ENCODE measurements around the gene FBXO30. TPM values are rescaled to one million over a fixed set of nuclear protein-coding genes. Genes with fewer than 3 reads are reported as not detected.

Gene FBXO30
- total and polyA plus RNA-seq, 9 of the 15 experiments (the other 6 are each of a cell fraction or from before 2014, with no cell fraction given), result 3.6 to 12.8 (median 7.1) TPM

- intact Hi-C loops (cut with micrococcal nuclease) (loop anchor here (10.0 kb wide), 2 partner anchors 885 to 1275 kb away; no protein-coding TSS in a partner anchor), in situ Hi-C loops (cut with MboI) (no loop called here)
- Histone ChIP-seq H3K4me2 (ENCODE audit: insufficient read depth, low read length) (no peak overlapping the region), H2AFZ (ENCODE audit: low read depth, low read length) (no peak overlapping the region), H3K79me2 (ENCODE audit: control insufficient read depth, insufficient read depth, low read length) (peaks cover 10% of the 10 kb centered on the region), H3K36me3 (ENCODE audit: control insufficient read depth, insufficient read depth, low read length) (no peaks in the 10 kb centered on the region), H3K4me3 (no peak overlapping the region), H3K4me1 (replicated peaks in 1 of 2; ENCODE audit: control insufficient read depth in 2 of 2, insufficient read depth in 2 of 2, low read length in 2 of 2) (peaks cover 6 to 12% of the 10 kb centered on the region in 2 experiments), H3K27ac (ENCODE audit: extremely low read depth, low read depth, low read length) (no peak overlapping the region), H3K27me3 (ENCODE audit: control insufficient read depth in 2 of 2, insufficient read depth in 2 of 2, low read length in 2 of 2) (no peaks in the 10 kb centered on the region), H4K20me1 (replicated peaks; ENCODE audit: control insufficient read depth, insufficient read depth, low read length) (no peaks in the 10 kb centered on the region), H3K9ac (ENCODE audit: insufficient read depth in 1 of 2, low read depth in 2 of 2, low read length in 2 of 2) (no peak overlapping the region), H3K9me1 (ENCODE audit: control insufficient read depth, insufficient read depth, low read length) (no peaks in the 10 kb centered on the region), H3K9me3 (replicated peaks; ENCODE audit: control insufficient read depth, insufficient read depth, low read depth, low read length) (no peaks in the 10 kb centered on the region)
- CTCF ChIA-PET (ENCODE audit: low intra/inter-chr PET ratio), result no interaction called here
- WGBS (ENCODE audit: insufficient coverage, low coverage, missing lambda C conversion rate), result 56% methylated on average over 1 of the region's 1 CpG
- no peak for FAIRE-seq
- POLR2A ChIA-PET, result interaction anchor here (1.6 kb wide), 1 partner anchor 11 kb away, joined by 6 read pairs; no protein-coding TSS in a partner anchor
- no peak for ATAC-seq
- 0 out of 2 replicates have a peak, but pooled peaks have one; percentile 41 for TF ChIP-seq FOSL1 (tag; conservative IDR thresholded peaks at IDR 0.05)
- no peak for TF ChIP-seq ZNF655 (CRISPR knock-in tag; IDR thresholded peaks at IDR 0.05)
- no peak for TF ChIP-seq MIER1 (IDR thresholded peaks at IDR 0.05; ENCODE audit: low read depth)
- no peak for TF ChIP-seq BRF1 (IDR thresholded peaks at IDR 0.05; ENCODE audit: borderline replicate concordance, extremely low read depth, insufficient read length)
- no peak for TF ChIP-seq SREBF1 (IDR thresholded peaks at IDR 0.05; ENCODE audit: borderline replicate concordance, low read depth, low read length)
- TF ChIP-seq C11orf30 (IDR thresholded peaks at IDR 0.05; ENCODE audit: low read depth), result 0 out of 2 replicates have a peak, but pooled peaks have one; percentile 6
- peak; percentile 27; the same call in 1 of the 2 replicates for TF ChIP-seq ZNF316 (IDR thresholded peaks at IDR 0.05)
- TF ChIP-seq POLR2AphosphoS5 (IDR thresholded peaks at IDR 0.05; ENCODE audit: control insufficient read depth, insufficient read depth, low read depth, low read length), result no peak
- BruUV-seq (replicated peaks), result no TSS peak
- no peak for DNase-seq (ENCODE audit: extremely low read depth in 1 of 4, low spot score in 3 of 4)
Observed at GRCh38 chr6:145819994-145820393, 5.4 kb upstream of the FBXO30 start.

Data from K562 (cell line).